PC-9 (cell line): ENCODE measurements around the gene LSM7.

Source experiments
- EZH2 ChIP-seq: fragments of 200-600 bp; sonication (generic); IDR thresholded peaks from 2 replicates; pipeline ENCODE4 v1.8.0; 2017; ENCODE audit warnings: antibody characterized with exemption, low read depth
- TF ChIP-seq, protein P1 (sequence below): fragments of 200-600 bp; sonication (generic); conservative IDR thresholded peaks from 2 replicates; pipeline ENCODE4 v1.6.1; 2017; ENCODE audit warnings: mixed run types, antibody characterized with exemption, mild to moderate bottlenecking, moderate library complexity

DNA sequence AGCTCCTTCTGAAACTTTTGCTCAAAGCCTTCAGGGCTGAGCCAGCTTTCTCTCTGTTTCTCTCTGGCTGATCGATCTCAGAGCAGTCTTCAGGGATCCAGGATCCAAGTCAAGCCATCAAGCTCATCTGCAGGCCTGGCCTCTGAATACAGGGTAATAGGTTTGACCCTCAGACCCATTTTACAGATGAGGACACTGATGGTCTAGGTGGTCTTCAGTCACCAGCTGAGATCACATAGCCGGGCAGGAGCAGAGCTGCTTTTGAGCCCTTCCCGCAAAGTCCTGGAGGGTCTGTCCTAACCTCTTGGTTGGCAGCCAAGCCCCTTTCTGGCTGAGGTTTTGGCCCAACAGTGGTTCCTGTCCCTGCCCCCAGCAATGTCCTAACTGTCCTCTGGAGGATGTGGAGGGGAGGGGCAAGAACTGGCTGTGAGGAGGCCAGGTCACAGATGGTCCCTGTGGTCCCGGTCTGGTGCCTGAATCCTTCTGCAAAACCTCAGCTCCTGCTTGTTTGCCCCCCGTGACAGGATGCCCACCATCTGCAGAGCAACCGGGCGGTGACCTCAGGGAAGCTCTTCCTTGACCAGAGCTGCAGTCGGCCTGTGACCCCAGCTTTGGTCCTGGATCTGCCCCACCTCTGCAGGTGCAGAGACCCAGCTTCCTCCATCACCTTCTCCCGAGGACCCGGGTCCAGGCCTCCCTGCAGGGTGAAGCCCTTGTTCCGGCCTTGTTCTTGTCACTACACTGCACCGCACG is 40.6 kb downstream of the LSM7 start:
- TF ChIP-seq, protein P1, sequence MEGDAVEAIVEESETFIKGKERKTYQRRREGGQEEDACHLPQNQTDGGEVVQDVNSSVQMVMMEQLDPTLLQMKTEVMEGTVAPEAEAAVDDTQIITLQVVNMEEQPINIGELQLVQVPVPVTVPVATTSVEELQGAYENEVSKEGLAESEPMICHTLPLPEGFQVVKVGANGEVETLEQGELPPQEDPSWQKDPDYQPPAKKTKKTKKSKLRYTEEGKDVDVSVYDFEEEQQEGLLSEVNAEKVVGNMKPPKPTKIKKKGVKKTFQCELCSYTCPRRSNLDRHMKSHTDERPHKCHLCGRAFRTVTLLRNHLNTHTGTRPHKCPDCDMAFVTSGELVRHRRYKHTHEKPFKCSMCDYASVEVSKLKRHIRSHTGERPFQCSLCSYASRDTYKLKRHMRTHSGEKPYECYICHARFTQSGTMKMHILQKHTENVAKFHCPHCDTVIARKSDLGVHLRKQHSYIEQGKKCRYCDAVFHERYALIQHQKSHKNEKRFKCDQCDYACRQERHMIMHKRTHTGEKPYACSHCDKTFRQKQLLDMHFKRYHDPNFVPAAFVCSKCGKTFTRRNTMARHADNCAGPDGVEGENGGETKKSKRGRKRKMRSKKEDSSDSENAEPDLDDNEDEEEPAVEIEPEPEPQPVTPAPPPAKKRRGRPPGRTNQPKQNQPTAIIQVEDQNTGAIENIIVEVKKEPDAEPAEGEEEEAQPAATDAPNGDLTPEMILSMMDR: no peak
- TF ChIP-seq EZH2: no peak
